ENCODE data around the gene PRKCI. TPM values are rescaled to one million over a fixed set of nuclear protein-coding genes. Genes with fewer than 3 reads are reported as not detected.
"Not testable (repeated sequence)": the region's sequence is repeated elsewhere in the genome, so short reads cannot be mapped to it uniquely, and the experiment has no call there.

The PRKCI gene
- total RNA-seq, 2 experiments from 2014 or later: 17.0 to 19.5 TPM

GRCh38 chr3:170203457-170203856 is 18.8 kb upstream of the PRKCI start:
- ATAC-seq: no peak
- no peaks in the 10 kb centered on the region for H3K4me1 Mint-ChIP-seq (ENCODE audit: low read depth)
- ChIA-PET POLR2A (no interaction called here), CTCF (interaction anchor here (0.9 kb wide), 1 partner anchor 15 kb away, joined by 3 read pairs; no protein-coding TSS in a partner anchor)
- H3K27ac Mint-ChIP-seq: no peak overlapping the region
- no peak overlapping the region for H3K4me3 Mint-ChIP-seq
- H3K36me3 Mint-ChIP-seq (ENCODE audit: low read depth): no peaks in the 10 kb centered on the region
- no peaks in the 10 kb centered on the region for H3K9me3 Mint-ChIP-seq (ENCODE audit: insufficient read depth)
- no peak for DNase-seq
- H3K27me3 Mint-ChIP-seq (ENCODE audit: low read depth): peaks cover 16% of the 10 kb centered on the region

GRCh38 chr3:170204023-170204472 is 18.2 kb upstream of the PRKCI start:
- Mint-ChIP-seq H3K4me3 (no peak overlapping the region), H3K27me3 (ENCODE audit: low read depth) (peaks cover 13% of the 10 kb centered on the region), H3K9me3 (ENCODE audit: insufficient read depth) (no peaks in the 10 kb centered on the region), H3K4me1 (ENCODE audit: low read depth) (no peaks in the 10 kb centered on the region), H3K27ac (no peak overlapping the region), H3K36me3 (ENCODE audit: low read depth) (no peaks in the 10 kb centered on the region)
- DNase-seq (no peak), ATAC-seq (no peak)
- POLR2A ChIA-PET: no interaction called here
- CTCF ChIA-PET: no interaction called here

DNA sequence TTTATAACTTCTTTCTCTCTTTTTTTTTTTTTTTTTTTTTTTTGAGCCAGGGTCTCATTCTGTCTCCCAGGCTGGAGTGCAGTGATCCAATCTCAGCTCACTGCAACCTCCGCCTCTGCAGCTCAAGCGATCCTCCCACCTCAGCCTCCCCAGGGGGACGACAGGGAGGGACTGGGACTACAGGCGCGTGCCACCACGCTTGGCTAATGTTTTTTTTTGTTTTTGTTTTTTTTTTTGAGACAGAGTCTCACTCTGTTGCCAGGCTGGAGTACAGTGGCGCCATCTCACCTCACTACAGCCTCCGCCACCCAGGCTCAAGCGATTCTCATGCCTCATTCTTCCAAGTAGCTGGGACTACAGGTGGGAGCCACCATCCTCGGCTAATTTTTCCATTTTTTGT is 17.7 kb upstream of the PRKCI start:
- no peak overlapping the region for H3K4me3 Mint-ChIP-seq
- no peak for ATAC-seq
- CTCF ChIA-PET: no interaction called here
- no peaks in the 10 kb centered on the region for H3K36me3 Mint-ChIP-seq (ENCODE audit: low read depth)
- DNase-seq: no peak
- POLR2A ChIA-PET: no interaction called here
- no peaks in the 10 kb centered on the region for H3K4me1 Mint-ChIP-seq (ENCODE audit: low read depth)
- peaks cover 10% of the 10 kb centered on the region for H3K27me3 Mint-ChIP-seq (ENCODE audit: low read depth)
- no peak overlapping the region for H3K27ac Mint-ChIP-seq
- H3K9me3 Mint-ChIP-seq (ENCODE audit: insufficient read depth): no peaks in the 10 kb centered on the region

DNA sequence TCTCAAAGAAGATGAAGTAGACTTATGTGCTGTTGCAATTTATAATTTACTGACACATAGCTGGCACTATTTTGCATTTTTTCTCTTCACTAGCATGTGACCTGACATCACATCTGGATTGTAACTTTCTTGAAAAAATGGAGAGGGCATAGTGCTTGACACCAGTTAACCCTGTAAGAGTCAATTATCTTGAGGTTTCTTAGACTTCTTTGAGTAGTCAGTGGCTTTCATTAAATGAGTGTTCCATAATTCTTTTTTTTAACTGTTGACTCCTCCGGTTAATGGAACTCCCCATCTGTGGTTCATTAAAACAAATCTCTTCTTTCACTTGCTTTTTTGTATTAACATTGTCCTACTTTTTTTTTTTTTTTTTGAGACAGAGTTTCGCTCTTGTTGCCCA is 16.9 kb upstream of the PRKCI start:
- no peaks in the 10 kb centered on the region for H3K36me3 Mint-ChIP-seq (ENCODE audit: low read depth)
- no peaks in the 10 kb centered on the region for H3K9me3 Mint-ChIP-seq (ENCODE audit: insufficient read depth)
- DNase-seq: no peak
- ATAC-seq: no peak
- POLR2A ChIA-PET: no interaction called here
- peaks cover 10% of the 10 kb centered on the region for H3K27me3 Mint-ChIP-seq (ENCODE audit: low read depth)
- no peak overlapping the region for H3K4me3 Mint-ChIP-seq
- H3K27ac Mint-ChIP-seq: no peak overlapping the region
- CTCF ChIA-PET: no interaction called here
- H3K4me1 Mint-ChIP-seq (ENCODE audit: low read depth): no peaks in the 10 kb centered on the region

- POLR2A ChIA-PET; H3K4me1 Mint-ChIP-seq (ENCODE audit: low read depth); ATAC-seq; CTCF ChIA-PET; H3K36me3 Mint-ChIP-seq (ENCODE audit: low read depth); H3K4me3 Mint-ChIP-seq; DNase-seq; H3K9me3 Mint-ChIP-seq (ENCODE audit: insufficient read depth); H3K27ac Mint-ChIP-seq: not testable (repeated sequence)
- peaks cover 12% of the 10 kb centered on the region for H3K27me3 Mint-ChIP-seq (ENCODE audit: low read depth)
These were observed 16.0 kb upstream of the PRKCI start for GRCh38 chr3:170206164-170206762.

DNA sequence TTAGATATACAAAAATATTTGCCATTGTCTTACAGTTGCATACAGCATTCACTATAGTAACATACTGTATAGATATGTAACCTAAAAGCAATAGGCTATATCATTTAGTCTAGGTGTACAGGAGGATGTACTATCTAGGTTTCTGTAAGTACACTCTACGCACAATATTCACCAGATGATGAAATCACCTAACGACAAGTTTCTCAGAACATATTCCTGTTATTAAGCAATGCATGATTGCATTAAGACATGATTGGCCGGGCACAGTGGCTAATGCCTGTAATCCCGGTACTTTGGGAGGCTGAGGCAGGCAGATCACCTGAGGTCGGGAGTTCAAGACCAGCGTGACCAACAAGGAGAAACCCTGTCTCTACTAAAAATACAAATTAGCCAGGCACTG is 14.5 kb upstream of the PRKCI start:
- CTCF ChIA-PET: no interaction called here
- POLR2A ChIA-PET: no interaction called here
- H3K4me1 Mint-ChIP-seq (ENCODE audit: low read depth): no peaks in the 10 kb centered on the region
- no peak for DNase-seq
- no peak for ATAC-seq
- H3K36me3 Mint-ChIP-seq (ENCODE audit: low read depth): no peaks in the 10 kb centered on the region
- H3K27ac Mint-ChIP-seq: no peak overlapping the region
- peaks cover 12% of the 10 kb centered on the region for H3K27me3 Mint-ChIP-seq (ENCODE audit: low read depth)
- no peaks in the 10 kb centered on the region for H3K9me3 Mint-ChIP-seq (ENCODE audit: insufficient read depth)
- no peak overlapping the region for H3K4me3 Mint-ChIP-seq

DNA sequence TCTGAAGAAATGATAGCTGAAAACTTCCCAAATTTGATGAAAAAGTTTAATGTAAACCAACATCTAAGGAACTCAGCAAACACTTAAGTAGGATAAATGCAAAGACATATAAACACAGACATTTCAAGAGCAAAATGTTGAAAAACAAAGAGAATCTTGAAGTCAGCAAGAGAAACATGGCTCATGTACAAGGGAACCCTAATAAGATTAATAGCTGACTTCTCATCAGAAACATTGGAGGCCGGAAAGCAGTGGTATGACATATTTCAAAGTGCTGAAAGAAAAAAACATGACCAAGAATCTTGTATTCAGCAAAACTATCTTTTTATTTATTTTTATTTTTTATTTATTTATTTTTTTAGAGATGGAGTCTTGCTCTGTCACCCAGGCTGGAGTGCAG is 10.6 kb upstream of the PRKCI start:
- Mint-ChIP-seq H3K27ac (no peak overlapping the region), H3K4me3 (no peak overlapping the region), H3K36me3 (ENCODE audit: low read depth) (no peaks in the 10 kb centered on the region), H3K4me1 (ENCODE audit: low read depth) (no peaks in the 10 kb centered on the region), H3K27me3 (ENCODE audit: low read depth) (peaks cover 6% of the 10 kb centered on the region), H3K9me3 (ENCODE audit: insufficient read depth) (no peaks in the 10 kb centered on the region)
- no peak for DNase-seq
- ChIA-PET POLR2A (no interaction called here), CTCF (no interaction called here)
- ATAC-seq: no peak

GRCh38 chr3:170219850-170220249 is 2.4 kb upstream of the PRKCI start:
- peaks cover 19% of the 10 kb centered on the region for H3K4me1 Mint-ChIP-seq (ENCODE audit: low read depth)
- POLR2A ChIA-PET: no interaction called here
- no peak for DNase-seq
- H3K36me3 Mint-ChIP-seq (ENCODE audit: low read depth): no peaks in the 10 kb centered on the region
- H3K9me3 Mint-ChIP-seq (ENCODE audit: insufficient read depth): no peaks in the 10 kb centered on the region
- no peak for ATAC-seq
- no peaks in the 10 kb centered on the region for H3K27me3 Mint-ChIP-seq (ENCODE audit: low read depth)
- CTCF ChIA-PET: no interaction called here
- no peak overlapping the region for H3K4me3 Mint-ChIP-seq
- no peak overlapping the region for H3K27ac Mint-ChIP-seq

DNA sequence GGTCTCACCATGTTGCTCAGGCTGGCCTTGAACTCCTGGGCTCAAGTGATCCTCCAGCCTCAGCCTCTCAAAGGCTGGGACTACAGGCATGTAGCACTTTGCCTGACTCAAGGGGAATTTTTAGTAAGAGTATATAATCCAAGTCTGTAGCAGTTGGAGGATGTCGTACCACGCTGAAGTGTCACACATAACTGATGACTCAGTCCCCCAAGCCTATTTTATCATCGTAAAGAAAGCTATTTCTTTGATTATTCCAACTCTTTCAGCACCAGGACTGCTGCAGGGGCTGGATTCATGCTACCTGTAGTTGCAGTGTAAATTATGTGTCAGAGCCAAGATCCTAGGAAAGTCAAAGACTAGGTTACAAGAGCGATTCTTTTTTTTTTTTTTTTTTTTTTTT is 1.4 kb upstream of the PRKCI start:
- POLR2A ChIA-PET: no interaction called here
- DNase-seq (no peak), ATAC-seq (no peak)
- H3K36me3 Mint-ChIP-seq (ENCODE audit: low read depth): no peaks in the 10 kb centered on the region
- H3K4me1 Mint-ChIP-seq (ENCODE audit: low read depth): peaks cover 24% of the 10 kb centered on the region
- no peaks in the 10 kb centered on the region for H3K27me3 Mint-ChIP-seq (ENCODE audit: low read depth)
- CTCF ChIA-PET: no interaction called here
- H3K9me3 Mint-ChIP-seq (ENCODE audit: insufficient read depth): no peaks in the 10 kb centered on the region
- no peak overlapping the region for H3K4me3 Mint-ChIP-seq
- no peak overlapping the region for H3K27ac Mint-ChIP-seq

GRCh38 chr3:170222647-170223541 is 670 bp downstream of the PRKCI start:
- no peaks in the 10 kb centered on the region for H3K9me3 Mint-ChIP-seq (ENCODE audit: insufficient read depth)
- CTCF ChIA-PET: interaction anchor here (0.8 to 1.6 kb wide), 2 partner anchors 56 to 138 kb away, joined by 3 read pairs; no protein-coding TSS in a partner anchor
- ATAC-seq (peak; percentile 37), DNase-seq (peak; percentile 40)
- peak overlapping the region; percentile 79 for H3K4me3 Mint-ChIP-seq
- POLR2A ChIA-PET: interaction anchor here (0.5 to 1.1 kb wide), 5 partner anchors 11 to 134 kb away, joined by 3 read pairs; partner anchors contain the start of gene SKIL
- H3K27me3 Mint-ChIP-seq (ENCODE audit: low read depth): no peaks in the 10 kb centered on the region
- peaks cover 24% of the 10 kb centered on the region for H3K4me1 Mint-ChIP-seq (ENCODE audit: low read depth)
- peak overlapping the region; percentile 48 for H3K27ac Mint-ChIP-seq
- no peaks in the 10 kb centered on the region for H3K36me3 Mint-ChIP-seq (ENCODE audit: low read depth)

DNA sequence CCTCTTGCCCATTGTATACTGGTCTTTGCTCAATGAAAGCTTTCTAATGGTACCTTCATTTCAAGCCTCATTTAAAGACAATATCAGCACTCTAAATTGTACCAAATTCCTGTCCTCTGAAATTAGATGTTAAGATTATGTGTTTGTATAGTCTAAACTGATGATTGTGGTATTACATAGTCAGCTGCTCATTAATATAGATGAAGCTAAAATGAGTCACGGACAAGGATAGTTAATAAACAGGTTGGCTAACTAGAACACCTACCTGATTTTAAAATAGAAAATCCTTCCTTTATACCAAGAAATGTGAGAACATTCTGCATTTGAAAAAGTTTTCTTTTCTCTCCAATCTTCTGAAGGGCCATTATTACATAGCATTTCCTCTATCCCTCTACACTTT is 2.9 kb downstream of the PRKCI start:
- H3K36me3 Mint-ChIP-seq (ENCODE audit: low read depth): no peaks in the 10 kb centered on the region
- ATAC-seq (no peak), DNase-seq (no peak)
- no peaks in the 10 kb centered on the region for H3K27me3 Mint-ChIP-seq (ENCODE audit: low read depth)
- ChIA-PET CTCF (no interaction called here), POLR2A (no interaction called here)
- H3K4me3 Mint-ChIP-seq: no peak overlapping the region
- peaks cover 24% of the 10 kb centered on the region for H3K4me1 Mint-ChIP-seq (ENCODE audit: low read depth)
- H3K27ac Mint-ChIP-seq: no peak overlapping the region
- H3K9me3 Mint-ChIP-seq (ENCODE audit: insufficient read depth): no peaks in the 10 kb centered on the region

DNA sequence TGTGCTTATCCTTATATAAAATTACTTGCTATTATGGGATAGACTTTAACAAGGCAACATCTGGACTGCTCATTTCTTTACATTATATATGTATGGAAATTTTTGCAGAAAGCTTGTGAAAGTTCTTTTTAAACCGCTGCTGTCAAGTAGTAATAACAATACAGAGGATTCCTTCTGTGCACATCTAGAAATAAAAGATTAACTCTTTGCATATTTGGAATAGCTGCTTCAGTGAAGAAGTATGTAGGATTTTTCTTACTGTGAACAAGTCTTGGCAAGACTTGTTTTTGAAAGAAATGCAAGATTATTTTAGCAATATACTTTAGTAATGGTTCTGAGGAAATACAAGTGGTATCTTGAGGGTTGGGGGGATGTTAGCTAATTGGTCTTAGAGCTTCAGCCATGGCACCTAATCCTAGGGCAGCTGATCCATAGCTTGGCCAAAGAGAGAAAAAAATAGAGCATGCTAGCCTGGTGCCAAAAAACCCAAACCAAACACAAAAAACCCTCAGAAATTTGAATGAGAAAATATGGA is 4.3 kb downstream of the PRKCI start:
- no peaks in the 10 kb centered on the region for H3K27me3 Mint-ChIP-seq (ENCODE audit: low read depth)
- CTCF ChIA-PET: interaction anchor here (1.0 kb wide), 1 partner anchor 50 kb away, joined by 3 read pairs; no protein-coding TSS in a partner anchor
- H3K4me3 Mint-ChIP-seq: no peak overlapping the region
- DNase-seq: no peak
- POLR2A ChIA-PET: no interaction called here
- no peaks in the 10 kb centered on the region for H3K9me3 Mint-ChIP-seq (ENCODE audit: insufficient read depth)
- ATAC-seq: no peak
- peaks cover 2% of the 10 kb centered on the region for H3K36me3 Mint-ChIP-seq (ENCODE audit: low read depth)
- peaks cover 21% of the 10 kb centered on the region for H3K4me1 Mint-ChIP-seq (ENCODE audit: low read depth)
- no peak overlapping the region for H3K27ac Mint-ChIP-seq
